ENCODE results near the gene MYLK. TPM values are rescaled to one million over a fixed set of nuclear protein-coding genes. Genes with fewer than 3 reads are reported as not detected.

The MYLK gene
- total and polyA plus RNA-seq, 9 of the 15 experiments (the other 6 are each of a cell fraction or from before 2014, with no cell fraction given) = 0.11 to 0.53 (median 0.18) TPM; not detected in 2

- no peak for FAIRE-seq
- H3K4me1 ChIP-seq (replicated peaks in 1 of 2; ENCODE audit: control insufficient read depth in 2 of 2, insufficient read depth in 2 of 2, low read length in 2 of 2) = peaks cover 0 to 11% of the 10 kb centered on the region in 2 experiments; a peak in 2 of 5 replicates
- H3K9me1 ChIP-seq (ENCODE audit: control insufficient read depth, insufficient read depth, low read length) = no peaks in the 10 kb centered on the region
- no peaks in the 10 kb centered on the region for H4K20me1 ChIP-seq (replicated peaks; ENCODE audit: control insufficient read depth, insufficient read depth, low read length)
- TF ChIP-seq SOX6 (IDR thresholded peaks at IDR 0.05) = no peak
- TF ChIP-seq ZNF217 (CRISPR knock-in tag; IDR thresholded peaks at IDR 0.05) = no peak
- no peak for TF ChIP-seq ASH1L (IDR thresholded peaks at IDR 0.05; ENCODE audit: borderline replicate concordance, low read depth, partially characterized antibody)
- TF ChIP-seq KLF10 (CRISPR knock-in tag; IDR thresholded peaks at IDR 0.05) = no peak
- no peak for TF ChIP-seq BRCA1 (IDR thresholded peaks at IDR 0.05)
- no peak for TF ChIP-seq BRCA1 (CRISPR knock-in tag; IDR thresholded peaks at IDR 0.05)
- TF ChIP-seq SRSF7 (optimal IDR thresholded peaks at IDR 0.05; ENCODE audit: low read depth, low read length) = no peak
- no peak overlapping the region for H3K27ac ChIP-seq (ENCODE audit: extremely low read depth, low read depth, low read length)
- no peaks in the 10 kb centered on the region for H3K79me2 ChIP-seq (ENCODE audit: control insufficient read depth, insufficient read depth, low read length)
- no peaks in the 10 kb centered on the region; a peak in 1 of 5 replicates for H3K27me3 ChIP-seq (ENCODE audit: control insufficient read depth in 2 of 2, insufficient read depth in 2 of 2, low read length in 2 of 2)
- WGBS (ENCODE audit: insufficient coverage, low coverage, missing lambda C conversion rate) = 27% methylated on average over 3 of the region's 4 CpGs
- H3K4me3 ChIP-seq = no peak overlapping the region
- no peaks in the 10 kb centered on the region for H3K36me3 ChIP-seq (ENCODE audit: control insufficient read depth, insufficient read depth, low read length)
- no peak overlapping the region for H2AFZ ChIP-seq (ENCODE audit: low read depth, low read length)
- no peak for ATAC-seq
- H3K9me3 ChIP-seq (replicated peaks; ENCODE audit: control insufficient read depth, insufficient read depth, low read depth, low read length) = no peaks in the 10 kb centered on the region
- intact Hi-C loops (cut with micrococcal nuclease) (no loop called here), in situ Hi-C loops (cut with MboI) (no loop called here)
- H3K4me2 ChIP-seq (ENCODE audit: insufficient read depth, low read length) = no peak overlapping the region
- ChIA-PET POLR2A (interaction anchor here (1.2 kb wide), 1 partner anchor 230 kb away, joined by 3 read pairs; no protein-coding TSS in a partner anchor), CTCF (ENCODE audit: low intra/inter-chr PET ratio) (no interaction called here)
- no peak overlapping the region for H3K9ac ChIP-seq (ENCODE audit: insufficient read depth in 1 of 2, low read depth in 2 of 2, low read length in 2 of 2)
- no peak for DNase-seq (ENCODE audit: extremely low read depth in 1 of 4, low spot score in 3 of 4)
- BruUV-seq (replicated peaks) = no TSS peak
Measured at GRCh38 chr3:123883111-123883510, 1.0 kb downstream of the MYLK start.

- WGBS (ENCODE audit: insufficient coverage, low coverage, missing lambda C conversion rate) = 0% methylated on average over 2 of the region's 2 CpGs
- BruUV-seq (replicated peaks) = no TSS peak
- POLR2A ChIA-PET = no interaction called here
- intact Hi-C loops (cut with micrococcal nuclease) = no loop called here
- CTCF ChIA-PET (ENCODE audit: low intra/inter-chr PET ratio) = no interaction called here
- FAIRE-seq (no peak), DNase-seq (ENCODE audit: extremely low read depth in 1 of 4, low spot score in 3 of 4) (no peak), ATAC-seq (no peak)
- Histone ChIP-seq H3K27me3 (ENCODE audit: control insufficient read depth in 2 of 2, insufficient read depth in 2 of 2, low read length in 2 of 2) (no peaks in the 10 kb centered on the region; a peak in 1 of 5 replicates), H4K20me1 (replicated peaks; ENCODE audit: control insufficient read depth, insufficient read depth, low read length) (no peaks in the 10 kb centered on the region), H3K27ac (ENCODE audit: extremely low read depth, low read depth, low read length) (no peak overlapping the region), H3K9ac (ENCODE audit: insufficient read depth in 1 of 2, low read depth in 2 of 2, low read length in 2 of 2) (no peak overlapping the region), H3K9me1 (ENCODE audit: control insufficient read depth, insufficient read depth, low read length) (no peaks in the 10 kb centered on the region), H3K4me1 (replicated peaks in 1 of 2; ENCODE audit: control insufficient read depth in 2 of 2, insufficient read depth in 2 of 2, low read length in 2 of 2) (peaks cover 0 to 11% of the 10 kb centered on the region in 2 experiments; a peak in 2 of 5 replicates), H3K4me3 (no peak overlapping the region), H3K36me3 (ENCODE audit: control insufficient read depth, insufficient read depth, low read length) (no peaks in the 10 kb centered on the region), H3K9me3 (replicated peaks; ENCODE audit: control insufficient read depth, insufficient read depth, low read depth, low read length) (no peaks in the 10 kb centered on the region), H3K79me2 (ENCODE audit: control insufficient read depth, insufficient read depth, low read length) (no peaks in the 10 kb centered on the region), H2AFZ (ENCODE audit: low read depth, low read length) (no peak overlapping the region), H3K4me2 (ENCODE audit: insufficient read depth, low read length) (no peak overlapping the region)
- in situ Hi-C loops (cut with MboI) = no loop called here
- no peak for TF ChIP-seq MEF2D (tag; conservative IDR thresholded peaks at IDR 0.05; ENCODE audit: low read depth)
- no peak for TF ChIP-seq ZNF75A (CRISPR knock-in tag; IDR thresholded peaks at IDR 0.05)
- no peak for TF ChIP-seq CBX5 (IDR thresholded peaks at IDR 0.05; ENCODE audit: borderline replicate concordance, low read depth)
- TF ChIP-seq ZNF507 (tag; conservative IDR thresholded peaks at IDR 0.05) = no peak
- TF ChIP-seq, protein P1, sequence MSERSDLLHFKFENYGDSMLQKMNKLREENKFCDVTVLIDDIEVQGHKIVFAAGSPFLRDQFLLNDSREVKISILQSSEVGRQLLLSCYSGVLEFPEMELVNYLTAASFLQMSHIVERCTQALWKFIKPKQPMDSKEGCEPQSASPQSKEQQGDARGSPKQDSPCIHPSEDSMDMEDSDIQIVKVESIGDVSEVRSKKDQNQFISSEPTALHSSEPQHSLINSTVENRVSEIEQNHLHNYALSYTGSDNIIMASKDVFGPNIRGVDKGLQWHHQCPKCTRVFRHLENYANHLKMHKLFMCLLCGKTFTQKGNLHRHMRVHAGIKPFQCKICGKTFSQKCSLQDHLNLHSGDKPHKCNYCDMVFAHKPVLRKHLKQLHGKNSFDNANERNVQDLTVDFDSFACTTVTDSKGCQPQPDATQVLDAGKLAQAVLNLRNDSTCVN (CRISPR knock-in tag; IDR thresholded peaks at IDR 0.05) = no peak
- TF ChIP-seq, protein P2, sequence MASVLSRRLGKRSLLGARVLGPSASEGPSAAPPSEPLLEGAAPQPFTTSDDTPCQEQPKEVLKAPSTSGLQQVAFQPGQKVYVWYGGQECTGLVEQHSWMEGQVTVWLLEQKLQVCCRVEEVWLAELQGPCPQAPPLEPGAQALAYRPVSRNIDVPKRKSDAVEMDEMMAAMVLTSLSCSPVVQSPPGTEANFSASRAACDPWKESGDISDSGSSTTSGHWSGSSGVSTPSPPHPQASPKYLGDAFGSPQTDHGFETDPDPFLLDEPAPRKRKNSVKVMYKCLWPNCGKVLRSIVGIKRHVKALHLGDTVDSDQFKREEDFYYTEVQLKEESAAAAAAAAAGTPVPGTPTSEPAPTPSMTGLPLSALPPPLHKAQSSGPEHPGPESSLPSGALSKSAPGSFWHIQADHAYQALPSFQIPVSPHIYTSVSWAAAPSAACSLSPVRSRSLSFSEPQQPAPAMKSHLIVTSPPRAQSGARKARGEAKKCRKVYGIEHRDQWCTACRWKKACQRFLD (CRISPR knock-in tag; IDR thresholded peaks at IDR 0.05) = no peak
- TF ChIP-seq BMI1 (IDR thresholded peaks at IDR 0.05; ENCODE audit: low read length) = no peak
Measured at GRCh38 chr3:123881771-123882170, 2.4 kb downstream of the MYLK start.

All from K562 (cell line).